GM18907 (cell line): ENCODE data around the gene SCRT2.

Source experiments
- ATAC-seq: cut with Tn5 transposase; IDR thresholded peaks from one replicate; pipeline ENCODE4 v1.9.1; 2021; ENCODE audit warnings: mild to moderate bottlenecking, moderate library complexity; ENCODE audit not compliant: unreplicated experiment

Gene SCRT2

GRCh38 chr20:635028-635892, 40.3 kb downstream of the SCRT2 start:
- ATAC-seq, result no peak

GRCh38 chr20:634148-634925, 41.3 kb downstream of the SCRT2 start:
- ATAC-seq, result no peak

- no peak for ATAC-seq
Measured at GRCh38 chr20:631101-631500, 44.5 kb downstream of the SCRT2 start.

GRCh38 chr20:626579-626978, 49.0 kb downstream of the SCRT2 start:
- no peak for ATAC-seq

- ATAC-seq, result no peak
Measured at GRCh38 chr20:625360-625932, 50.2 kb downstream of the SCRT2 start.

GRCh38 chr20:623704-624103, 51.9 kb downstream of the SCRT2 start:
- ATAC-seq, result no peak

- ATAC-seq, result no peak
Measured at GRCh38 chr20:623021-623420, 52.6 kb downstream of the SCRT2 start.

GRCh38 chr20:622161-622560, 53.4 kb downstream of the SCRT2 start:
- ATAC-seq, result no peak

- ATAC-seq, result no peak
Measured at GRCh38 chr20:621125-621756, 54.4 kb downstream of the SCRT2 start.

GRCh38 chr20:620246-620645, 55.4 kb downstream of the SCRT2 start:
- ATAC-seq, result no peak

- ATAC-seq, result no peak
Measured at GRCh38 chr20:618980-619379, 56.6 kb downstream of the SCRT2 start.

GRCh38 chr20:617934-618690, 57.5 kb downstream of the SCRT2 start:
- no peak for ATAC-seq

- no peak for ATAC-seq
Measured at GRCh38 chr20:615514-615913, 60.1 kb downstream of the SCRT2 start.

- ATAC-seq, result no peak
Measured at GRCh38 chr20:611843-612185, 63.8 kb downstream of the SCRT2 start.
